Adipose tissue (tissue), 3 donors: ENCODE measurements around the gene SPAG16. TPM values are rescaled to one million over a fixed set of nuclear protein-coding genes. Genes with fewer than 3 reads are reported as not detected.

Experiments
- H3K27ac ChIP-seq: one replicate; pipeline ENCODE4 v1.5.1; 2013; ENCODE audit warnings: low read depth, low read length
- WGBS, 3 donors: extraction: QIAGEN DNeasy Blood & Tissue Kit; methylation state at CpG; one replicate each; pipeline ENCODE4 v1.1.7; 2013; 5-methylcytosine and 5-hydroxymethylcytosine counted together
- polyA plus RNA-seq, 3 donors: library from polyadenylated mRNA; stranded (reverse); fragments of 200-250 nt; gene quantifications; one replicate each; pipeline ENCODE4 v1.2.3, GENCODE V29; 2013
- donor health status: healthy with polysubstance abuse.
- donor health status: Bipolar disorder and iron deficiency.
- donor health status: healthy.

The SPAG16 gene
- polyA plus RNA-seq, 3 donors = 8.1 to 22.7 (median 9.9) TPM

DNA sequence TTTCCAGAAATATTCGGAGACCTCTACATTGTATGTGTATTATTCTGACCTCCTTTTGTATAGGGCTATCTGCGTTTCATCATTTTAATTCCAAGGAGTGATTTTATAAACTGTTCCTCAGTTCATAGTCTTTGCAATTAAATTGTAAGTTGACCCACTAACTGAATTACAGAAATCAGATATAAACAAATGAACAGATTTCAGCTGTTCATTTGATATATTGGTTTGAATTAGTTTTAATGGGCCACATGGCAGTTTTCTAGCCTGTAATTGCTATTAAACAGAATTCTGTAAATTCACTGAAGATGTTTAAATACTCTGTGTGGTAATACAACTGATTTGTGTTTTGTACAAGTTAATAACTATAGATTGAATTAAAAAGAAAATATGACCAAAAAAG lies 780.2 kb downstream of the SPAG16 start:
- no peak overlapping the region for H3K27ac ChIP-seq
- 71 to 80% (median 75%) methylated on average over 2 of the region's 2 CpGs for WGBS, 3 donors

DNA sequence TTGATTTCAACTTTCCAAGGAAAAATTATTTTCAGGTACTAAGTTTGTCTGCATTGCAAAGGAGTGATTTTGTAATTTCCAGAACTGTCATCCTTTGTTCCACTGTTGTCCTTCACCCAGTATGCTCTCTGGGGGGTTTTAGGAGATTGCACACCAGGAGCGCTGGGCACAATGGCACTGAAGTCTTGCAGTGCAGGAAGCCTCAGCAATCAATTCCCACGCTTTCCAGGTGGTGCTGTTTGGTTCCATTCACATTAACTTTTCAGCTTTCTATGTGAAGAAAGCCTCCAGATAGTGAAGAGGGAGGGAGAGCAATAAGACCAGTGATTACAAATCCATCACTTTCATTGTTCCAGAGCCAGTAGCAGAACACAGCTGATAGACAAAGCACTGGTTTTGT lies 782.6 kb downstream of the SPAG16 start:
- H3K27ac ChIP-seq = no peak overlapping the region
- WGBS, 3 donors = 29 to 64% (median 57%) methylated on average over 2 of the region's 2 CpGs

DNA sequence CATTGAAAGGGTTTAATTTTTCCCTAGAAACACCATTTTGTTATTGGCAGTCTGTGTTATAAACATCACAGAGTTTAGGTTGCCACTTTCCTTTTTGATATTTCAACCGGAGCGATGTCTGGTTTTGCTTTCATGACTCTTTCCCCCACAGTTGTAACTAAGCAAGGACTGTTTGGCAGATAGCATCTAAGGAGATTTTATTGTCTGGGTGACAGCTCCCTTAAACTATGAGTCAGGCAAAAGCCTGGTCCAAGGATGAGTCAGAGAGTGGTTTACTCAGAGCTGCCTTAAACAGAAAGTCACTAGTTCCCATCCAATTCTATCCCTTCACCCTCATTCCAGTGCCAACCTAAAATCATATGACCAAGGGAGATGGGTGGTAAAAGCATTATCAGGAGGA lies 785.0 kb downstream of the SPAG16 start:
- H3K27ac ChIP-seq = no peak overlapping the region
- 32 to 67% (median 44%) methylated on average over 2 of the region's 2 CpGs for WGBS, 3 donors

DNA sequence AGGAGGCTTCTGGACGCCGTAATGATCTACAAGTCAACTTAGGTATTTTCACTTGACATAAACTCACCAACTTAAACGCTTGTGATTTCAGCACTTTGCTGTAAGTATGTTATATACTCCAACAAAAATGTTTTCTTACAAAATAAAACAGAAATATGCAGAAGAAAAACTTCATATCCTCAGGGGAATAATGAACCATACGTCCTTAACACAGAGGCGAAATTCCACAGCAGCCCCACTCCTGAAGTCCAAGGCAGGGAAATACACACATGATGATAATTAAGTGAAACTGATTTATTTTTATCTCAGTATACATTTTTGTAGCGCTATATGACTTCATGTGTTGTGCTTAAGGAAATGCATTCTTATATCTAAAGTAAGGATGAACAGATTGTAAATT lies 791.2 kb downstream of the SPAG16 start:
- 75 to 82% (median 79%) methylated on average over 6 of the region's 6 CpGs for WGBS, 3 donors
- no peak overlapping the region for H3K27ac ChIP-seq

DNA sequence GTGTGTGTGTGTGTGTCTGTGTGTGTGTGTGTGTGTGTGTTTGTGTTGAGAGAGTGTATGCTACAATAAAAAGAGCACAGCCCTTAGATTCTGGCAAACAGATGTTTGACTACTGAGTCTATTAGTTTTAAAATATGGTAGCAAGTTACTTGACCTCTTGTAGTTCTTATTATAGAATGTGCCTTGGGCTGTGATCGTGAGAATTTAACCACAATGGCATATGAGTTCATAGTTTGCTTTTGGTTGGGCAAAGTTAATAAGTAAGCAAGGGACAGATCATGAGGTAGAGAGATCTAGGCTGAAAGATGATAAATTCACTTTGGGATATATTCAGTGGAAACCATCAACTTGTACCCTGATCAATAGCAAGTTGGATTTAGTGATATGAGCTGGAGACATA lies 792.3 kb downstream of the SPAG16 start:
- 26 to 79% (median 77%) methylated on average over 1 of the region's 1 CpG for WGBS, 3 donors
- H3K27ac ChIP-seq = no peak overlapping the region

DNA sequence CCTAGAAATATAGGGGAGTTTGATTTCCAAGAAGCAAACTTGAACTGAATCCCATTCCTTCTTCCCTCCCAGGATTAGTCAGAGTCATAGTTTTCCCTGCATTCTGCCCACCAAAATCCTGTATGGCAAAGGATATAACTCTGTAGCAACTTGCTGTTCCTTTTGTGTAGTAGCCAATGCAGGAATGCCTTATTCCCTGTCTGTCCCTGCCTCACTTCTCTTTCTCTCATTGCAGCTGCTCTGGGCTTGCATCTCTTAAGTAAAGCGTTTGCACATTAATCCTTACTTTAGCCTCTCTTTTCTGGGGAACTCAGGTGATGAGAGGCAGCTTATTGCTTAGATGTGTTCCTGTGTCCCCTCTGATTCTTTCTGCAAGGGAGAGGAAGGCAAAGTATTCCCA lies 793.5 kb downstream of the SPAG16 start:
- 57 to 70% (median 67%) methylated on average over 1 of the region's 1 CpG for WGBS, 3 donors
- H3K27ac ChIP-seq = no peak overlapping the region

DNA sequence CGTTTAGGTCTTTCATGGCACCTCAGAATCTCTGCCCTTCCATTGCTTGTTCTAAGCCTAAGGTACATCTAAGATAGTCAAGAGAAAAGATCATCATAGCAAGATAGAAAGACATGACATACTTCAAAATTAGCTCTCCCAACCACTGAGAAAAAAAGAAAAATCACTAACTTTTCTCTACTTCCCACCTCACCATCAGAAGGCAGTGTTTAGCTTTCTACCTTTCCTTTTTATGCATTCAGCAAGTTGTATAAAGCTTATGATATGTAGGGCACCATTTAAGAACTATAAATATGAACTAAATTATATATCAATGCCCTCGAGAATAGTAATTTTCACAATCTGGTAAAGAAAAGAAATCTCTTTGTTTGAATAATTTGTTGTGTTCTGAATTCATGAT lies 794.8 kb downstream of the SPAG16 start:
- WGBS, 3 donors = 72 to 81% (median 77%) methylated on average over 2 of the region's 2 CpGs
- H3K27ac ChIP-seq = no peak overlapping the region

DNA sequence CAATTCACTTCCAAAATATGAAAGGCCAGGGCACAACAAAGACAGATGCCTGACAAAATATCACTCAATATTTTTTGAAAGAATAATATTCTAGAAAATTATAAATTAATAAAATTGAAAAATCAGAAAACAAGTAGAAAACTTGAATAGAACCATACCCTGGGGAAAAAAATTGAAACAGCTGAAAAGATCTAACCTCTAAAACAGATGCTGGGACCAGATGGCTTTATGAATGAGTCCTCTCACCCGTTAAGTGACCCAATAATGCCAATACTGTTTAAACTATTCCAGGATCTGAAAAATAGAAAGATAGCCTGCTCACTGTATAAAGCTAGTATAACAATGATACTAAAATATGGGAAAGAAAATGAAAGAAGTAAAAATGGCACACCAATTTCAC lies 804.3 kb downstream of the SPAG16 start:
- WGBS, 3 donors = 69 to 74% (median 72%) methylated on average over 1 of the region's 1 CpG
- H3K27ac ChIP-seq = no peak overlapping the region

DNA sequence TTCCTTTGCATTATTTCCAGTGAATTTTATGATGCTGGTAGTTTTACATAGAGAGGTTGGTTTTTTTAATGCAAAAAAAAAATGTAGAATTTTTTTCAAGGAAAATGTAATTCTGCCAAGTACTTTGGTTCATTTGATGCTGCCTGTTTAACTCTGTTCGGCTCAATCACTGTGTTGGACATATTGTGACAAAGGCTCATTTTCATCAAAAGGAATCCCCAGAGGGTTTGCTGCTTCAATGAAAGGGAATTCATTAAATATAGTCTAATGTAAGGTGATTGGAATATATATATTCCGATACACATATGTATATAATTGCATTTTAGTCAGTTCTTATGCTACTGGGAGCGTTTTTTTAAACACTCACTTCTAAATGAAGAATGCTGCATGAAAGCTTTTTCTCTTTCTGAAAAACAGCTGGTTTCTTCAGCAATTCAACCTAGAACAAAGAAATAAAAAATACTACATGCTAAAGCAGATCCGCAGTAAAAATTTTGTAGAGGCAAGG lies 812.0 kb downstream of the SPAG16 start:
- WGBS, 3 donors = 84 to 89% (median 89%) methylated on average over 4 of the region's 4 CpGs
- H3K27ac ChIP-seq = no peak overlapping the region

DNA sequence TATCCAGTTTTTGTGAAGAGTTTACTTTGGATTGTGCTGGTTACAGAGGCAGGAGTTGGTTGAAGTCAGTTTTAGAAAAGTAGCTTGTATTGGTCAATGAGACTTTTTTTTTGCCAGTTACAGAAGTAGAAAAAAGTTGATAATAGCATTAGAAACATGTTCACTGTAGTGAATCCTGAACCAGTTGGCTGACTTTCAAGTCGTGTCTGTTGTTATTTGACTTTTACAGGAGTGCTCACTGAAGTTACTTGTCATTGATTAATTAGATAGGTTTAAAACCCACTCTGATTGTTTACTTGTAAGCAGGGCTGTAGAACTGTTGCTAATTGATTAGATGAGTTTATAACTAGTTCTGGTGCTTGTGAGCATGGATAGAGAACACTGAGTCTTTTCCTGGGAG lies 814.5 kb downstream of the SPAG16 start:
- WGBS, 3 donors = 10 to 39% (median 31%) methylated on average over 1 of the region's 1 CpG
- no peak overlapping the region for H3K27ac ChIP-seq

DNA sequence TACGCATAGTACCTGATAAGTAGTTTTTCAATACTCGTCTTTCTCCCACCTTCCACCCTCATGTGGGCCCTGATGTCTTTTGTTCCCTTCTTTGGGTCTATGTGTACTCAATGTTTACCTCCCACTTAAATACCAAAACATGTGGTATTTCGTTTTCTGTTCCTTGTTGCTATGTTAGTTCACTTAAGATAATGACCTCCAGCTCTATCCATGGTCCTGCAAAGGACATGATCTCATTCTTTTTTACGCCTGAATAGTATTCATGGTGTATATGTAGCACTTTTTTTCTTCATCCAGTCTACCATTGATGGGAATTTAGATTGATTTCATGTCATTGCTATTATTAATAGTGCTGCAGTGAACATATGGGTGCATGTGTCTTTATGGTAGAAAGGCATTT lies 816.2 kb downstream of the SPAG16 start:
- 74 to 79% (median 79%) methylated on average over 4 of the region's 4 CpGs for WGBS, 3 donors

DNA sequence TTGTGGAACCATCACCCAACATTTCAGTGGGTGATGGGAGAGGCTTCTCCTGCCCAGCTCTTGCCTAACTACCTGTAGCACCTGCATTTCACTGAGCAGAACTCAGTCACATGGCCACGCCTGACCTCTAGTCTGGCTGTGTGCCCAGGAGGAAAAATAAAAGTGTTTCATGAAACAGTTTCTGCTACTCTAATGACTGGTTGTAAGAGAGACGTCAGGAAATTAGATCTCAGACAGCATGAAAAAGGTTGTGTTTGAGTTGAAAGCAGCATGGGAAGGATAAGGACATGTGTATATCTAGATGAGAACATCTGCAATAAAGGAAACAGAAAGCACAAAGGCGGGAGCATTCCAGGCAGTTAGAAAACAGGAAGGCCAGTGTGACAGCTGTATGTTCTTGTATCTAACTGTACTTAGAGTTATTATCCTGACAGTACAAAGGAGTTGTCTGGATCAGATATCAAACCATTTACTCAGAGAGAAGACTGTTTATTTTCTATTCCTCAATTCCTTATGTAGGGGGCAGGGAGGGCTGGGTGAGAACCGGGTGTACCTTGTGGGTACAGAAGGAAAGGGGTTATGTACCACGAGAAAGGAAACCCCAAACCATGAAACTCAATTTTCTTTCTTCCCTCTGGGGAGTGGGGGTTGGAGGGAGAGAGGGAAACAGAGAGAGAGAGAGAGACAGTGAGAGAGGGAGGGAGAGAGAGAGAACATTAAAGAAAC lies 819.2 kb downstream of the SPAG16 start:
- no peak overlapping the region for H3K27ac ChIP-seq
- WGBS, 3 donors = 5 to 21% (median 13%) methylated on average over 5 of the region's 5 CpGs

More for the DNA sequence above, 816.2 kb downstream of the SPAG16 start:
- no peak overlapping the region for H3K27ac ChIP-seq

DNA sequence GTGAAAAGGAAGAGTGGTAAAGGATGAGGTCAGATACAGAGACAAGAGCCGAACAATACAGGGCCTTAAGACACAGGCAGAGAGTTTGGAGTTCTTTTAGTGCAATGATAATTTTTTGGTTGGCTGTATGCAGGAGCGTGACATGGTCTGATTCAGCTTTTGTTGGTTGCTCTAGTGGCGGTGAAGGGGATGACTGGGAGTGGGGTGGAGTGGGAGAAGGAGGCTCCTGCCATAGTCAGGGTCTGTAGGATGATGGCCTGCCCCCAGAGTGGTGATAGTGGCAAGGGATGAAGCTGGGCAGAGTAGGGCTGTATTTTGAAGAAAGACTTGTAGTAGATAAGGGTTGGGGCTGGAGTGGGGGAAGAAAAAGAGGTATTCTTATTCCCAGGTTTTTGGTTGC lies 820.0 kb downstream of the SPAG16 start:
- H3K27ac ChIP-seq = no peak overlapping the region
- WGBS, 3 donors = 74 to 93% (median 83%) methylated on average over 3 of the region's 3 CpGs

DNA sequence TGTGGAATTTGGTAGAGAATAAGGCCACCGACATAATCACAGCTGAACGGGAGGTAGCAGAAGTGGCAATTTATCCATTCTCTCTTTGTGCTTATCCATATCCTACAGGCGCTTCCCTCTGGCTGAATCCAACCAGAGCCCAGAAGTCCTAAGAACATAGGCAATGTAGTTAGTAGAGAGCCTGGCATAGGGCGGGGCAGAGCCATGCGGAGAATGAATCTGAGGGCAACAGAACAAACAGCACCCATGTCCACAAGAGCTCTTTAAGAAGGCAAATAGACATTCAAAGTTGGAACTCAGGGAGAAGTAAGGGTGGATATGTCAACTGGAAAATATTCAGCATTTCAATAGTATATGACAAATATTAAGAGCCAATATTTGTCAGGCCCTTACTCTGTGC lies 820.7 kb downstream of the SPAG16 start:
- no peak overlapping the region for H3K27ac ChIP-seq
- WGBS, 3 donors = 93 to 98% (median 94%) methylated on average over 5 of the region's 5 CpGs

DNA sequence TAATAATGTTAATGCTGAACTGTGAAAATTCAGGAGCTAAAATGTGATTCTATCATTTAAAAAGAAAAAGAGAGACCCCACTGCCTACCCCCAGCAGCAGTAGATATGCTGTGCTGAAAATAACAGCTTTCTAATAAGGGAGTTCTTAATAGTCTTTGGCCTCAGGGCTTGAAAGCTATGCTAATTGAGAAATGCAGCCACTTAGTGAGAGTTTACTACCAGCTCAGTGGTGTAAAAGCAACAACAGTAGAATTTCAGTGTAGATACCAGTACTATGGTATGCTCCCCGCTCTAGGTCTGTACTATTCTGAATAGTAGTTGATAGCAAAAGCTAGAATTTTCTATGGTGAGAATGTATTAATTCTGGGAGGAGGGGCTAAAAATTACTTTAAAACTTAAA lies 823.5 kb downstream of the SPAG16 start:
- 79 to 90% (median 81%) methylated on average over 1 of the region's 1 CpG for WGBS, 3 donors
- H3K27ac ChIP-seq = no peak overlapping the region

DNA sequence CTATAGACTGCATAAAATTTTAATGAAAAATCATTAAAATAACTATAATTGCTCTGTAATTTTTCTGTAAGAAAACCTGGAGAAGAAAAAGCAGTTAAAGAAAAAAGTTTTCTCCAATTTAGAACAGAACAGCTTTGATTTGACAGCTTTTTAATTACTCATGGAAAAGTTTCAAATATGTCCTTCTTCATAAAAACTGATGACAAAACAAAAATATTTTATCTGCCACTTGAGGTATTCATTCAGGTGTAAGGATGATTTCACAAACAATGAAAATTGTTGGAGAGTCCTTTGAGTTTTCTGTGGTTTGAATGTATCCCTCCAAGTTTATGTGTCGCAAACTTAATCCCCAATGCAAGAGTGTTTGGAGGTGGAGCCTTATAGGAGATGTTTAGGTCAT lies 824.3 kb downstream of the SPAG16 start:
- WGBS, 3 donors = 86 to 100% (median 92%) methylated on average over 1 of the region's 1 CpG
- H3K27ac ChIP-seq = no peak overlapping the region

DNA sequence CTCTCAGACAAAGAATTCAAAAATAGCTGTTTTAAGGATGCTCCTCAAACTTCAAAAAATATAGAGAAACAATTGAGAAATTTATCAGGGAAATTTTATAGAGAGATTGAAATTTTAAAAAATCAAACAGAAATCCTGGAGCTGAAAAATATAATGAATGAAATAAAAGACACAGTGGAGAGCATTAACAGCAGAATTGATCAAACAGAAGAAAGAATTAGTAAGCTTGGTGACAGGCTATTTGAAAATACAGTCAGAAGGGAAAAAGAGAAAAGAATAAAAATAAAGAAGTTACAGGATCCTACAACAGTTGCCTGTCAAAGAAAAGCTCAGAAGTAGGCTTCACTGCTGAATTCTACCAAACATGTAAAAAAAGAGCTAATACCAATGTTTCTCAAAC lies 832.8 kb downstream of the SPAG16 start:
- H3K27ac ChIP-seq = no peak overlapping the region

DNA sequence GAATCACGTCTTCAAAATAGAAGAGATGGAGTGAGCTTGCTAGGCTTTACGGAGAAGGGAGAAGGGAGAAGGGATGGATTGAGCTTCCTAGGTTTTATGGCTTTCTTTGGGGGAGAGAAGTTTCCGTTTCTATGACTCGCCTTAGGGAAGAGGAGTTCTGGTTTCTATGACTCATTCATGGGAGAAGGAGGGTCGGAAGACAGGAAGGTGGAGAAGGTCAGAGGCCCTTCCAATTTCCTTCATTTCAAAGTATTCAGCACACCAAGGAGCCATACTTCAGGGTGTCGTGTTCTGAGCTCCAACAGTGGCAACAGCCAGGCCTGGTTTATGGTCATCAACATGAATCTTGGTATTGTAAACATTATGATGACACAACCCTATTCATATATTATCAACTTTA lies 841.9 kb downstream of the SPAG16 start:
- 74 to 80% (median 77%) methylated on average over 6 of the region's 6 CpGs for WGBS, 3 donors

DNA sequence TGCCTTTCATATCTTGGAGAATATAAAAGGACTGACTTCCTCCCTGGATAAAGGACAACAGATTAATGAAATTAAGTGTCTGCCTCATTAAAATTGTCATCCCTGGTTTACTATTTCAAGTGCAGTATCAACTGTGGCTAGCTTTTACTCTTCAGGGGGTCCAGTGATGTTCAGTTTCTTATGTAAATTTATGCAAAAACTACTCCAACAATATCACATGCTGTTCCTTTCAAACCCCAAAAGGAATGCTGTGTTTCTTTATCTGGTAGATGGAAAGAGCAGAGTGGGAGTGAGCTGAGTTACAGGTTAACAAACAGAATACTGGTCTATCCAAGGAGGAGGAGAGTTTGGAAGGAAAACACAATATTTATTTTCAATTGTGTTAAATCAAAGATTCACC lies 842.9 kb downstream of the SPAG16 start:
- no peak overlapping the region for H3K27ac ChIP-seq

More for the DNA sequence above, 841.9 kb downstream of the SPAG16 start:
- H3K27ac ChIP-seq = no peak overlapping the region

DNA sequence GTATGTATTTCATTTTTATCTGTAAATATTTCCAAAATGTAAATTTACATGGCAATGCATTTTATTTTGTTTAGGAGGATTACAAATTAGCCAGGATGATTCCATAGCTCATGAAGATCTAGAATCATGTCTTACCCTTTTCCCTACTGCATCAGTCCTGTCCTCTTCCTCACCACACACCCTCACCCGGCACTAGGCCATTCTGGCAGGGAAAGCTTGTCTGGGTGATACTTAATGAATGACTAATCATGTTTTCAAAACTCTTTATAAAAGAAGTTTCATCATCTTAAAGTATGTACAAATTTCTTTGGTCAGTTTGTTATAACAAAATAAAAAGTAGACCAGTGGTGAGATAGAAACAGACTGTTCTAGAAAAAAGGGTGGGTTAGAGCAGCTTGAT lies 843.3 kb downstream of the SPAG16 start:
- no peak overlapping the region for H3K27ac ChIP-seq
- 38 to 48% (median 47%) methylated on average over 1 of the region's 1 CpG for WGBS, 3 donors

DNA sequence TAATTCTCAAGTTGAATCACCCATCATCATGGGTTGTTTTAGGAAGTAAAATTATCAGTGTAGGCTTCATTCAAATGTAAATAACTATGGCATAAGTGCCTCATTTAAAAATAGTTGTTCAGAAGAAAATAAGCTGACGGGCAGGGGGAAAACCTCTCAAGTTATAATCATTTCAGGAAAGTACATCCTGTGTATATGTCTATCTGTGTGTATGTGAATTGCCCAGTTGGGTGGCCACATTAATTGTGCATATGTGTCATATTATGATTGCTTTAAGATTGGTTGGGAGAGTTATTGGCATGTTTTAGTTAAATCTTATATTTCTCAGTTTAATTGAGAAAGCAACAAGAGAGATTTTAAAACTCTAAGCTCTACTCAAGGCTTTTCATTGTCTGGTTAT lies 843.8 kb downstream of the SPAG16 start:
- H3K27ac ChIP-seq = no peak overlapping the region
- 76 to 79% (median 79%) methylated on average over 1 of the region's 1 CpG for WGBS, 3 donors
